Testis (tissue), 2 donors: Measurements from ENCODE around the gene NBAS.

Experiments
- POLR2A ChIP-seq: fragments of 450-650 bp; IDR thresholded peaks from one replicate; pipeline ENCODE4 v1.6.1; 2017; ENCODE audit warnings: antibody characterized with exemption, mild to moderate bottlenecking, moderate library complexity
- TF ChIP-seq, protein P1 (sequence below), 3 experiments: fragments of 450-650 bp in 2 of 3; fragments of 200-600 bp in 1 of 3; sonication (generic) in 1 of 3; IDR thresholded peaks; one replicate each; pipeline ENCODE4 v1.5.1; 2016 to 2019; ENCODE audit warnings: antibody characterized with exemption in 3 of 3, mild to moderate bottlenecking in 2 of 3, moderate library complexity in 1 of 3

GRCh38 chr2:15555760-15556193 lies 5.4 kb downstream of the NBAS start:
- TF ChIP-seq, protein P1, sequence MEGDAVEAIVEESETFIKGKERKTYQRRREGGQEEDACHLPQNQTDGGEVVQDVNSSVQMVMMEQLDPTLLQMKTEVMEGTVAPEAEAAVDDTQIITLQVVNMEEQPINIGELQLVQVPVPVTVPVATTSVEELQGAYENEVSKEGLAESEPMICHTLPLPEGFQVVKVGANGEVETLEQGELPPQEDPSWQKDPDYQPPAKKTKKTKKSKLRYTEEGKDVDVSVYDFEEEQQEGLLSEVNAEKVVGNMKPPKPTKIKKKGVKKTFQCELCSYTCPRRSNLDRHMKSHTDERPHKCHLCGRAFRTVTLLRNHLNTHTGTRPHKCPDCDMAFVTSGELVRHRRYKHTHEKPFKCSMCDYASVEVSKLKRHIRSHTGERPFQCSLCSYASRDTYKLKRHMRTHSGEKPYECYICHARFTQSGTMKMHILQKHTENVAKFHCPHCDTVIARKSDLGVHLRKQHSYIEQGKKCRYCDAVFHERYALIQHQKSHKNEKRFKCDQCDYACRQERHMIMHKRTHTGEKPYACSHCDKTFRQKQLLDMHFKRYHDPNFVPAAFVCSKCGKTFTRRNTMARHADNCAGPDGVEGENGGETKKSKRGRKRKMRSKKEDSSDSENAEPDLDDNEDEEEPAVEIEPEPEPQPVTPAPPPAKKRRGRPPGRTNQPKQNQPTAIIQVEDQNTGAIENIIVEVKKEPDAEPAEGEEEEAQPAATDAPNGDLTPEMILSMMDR (IDR thresholded peaks at IDR 0.05): no peak
- TF ChIP-seq POLR2A: no peak
